Thoracic aorta (tissue), 2 donors: Measurements from ENCODE around the gene MICU1. TPM values are rescaled to one million over a fixed set of nuclear protein-coding genes. Genes with fewer than 3 reads are reported as not detected.
"Not testable (repeated sequence)": the region's sequence is repeated elsewhere in the genome, so short reads cannot be mapped to it uniquely, and the experiment has no call there.

Experiments
- ATAC-seq: fragments of 150-250 bp; one replicate; pipeline ENCODE4 v1.8.0; 2017; ENCODE audit warnings: low read depth; ENCODE audit not compliant: insufficient number of reproducible peaks, low FRiP score
- DNase-seq: peaks from one replicate; pipeline ENCODE4 v3.0.0-alpha.2; 2020; ENCODE audit warnings: low spot score
- H3K27ac ChIP-seq, 2 donors: fragments of 200-600 bp; sonication (generic); 1 replicate in 1 of 2; 2 replicates in 1 of 2; pipeline ENCODE4 v1.5.1; 2016; ENCODE audit warnings: mild to moderate bottlenecking in 2 of 2, moderate library complexity in 2 of 2
- H3K27me3 ChIP-seq: fragments of 200-600 bp; sonication (generic); replicated peaks from 2 replicates; pipeline ENCODE4 v1.6.0; 2016; ENCODE audit warnings: mild to moderate bottlenecking; ENCODE audit not compliant: insufficient read depth
- H3K36me3 ChIP-seq: fragments of 200-600 bp; sonication (generic); one replicate; pipeline ENCODE4 v1.5.1; 2016
- H3K4me1 ChIP-seq, 2 donors: fragments of 200-600 bp; sonication (generic); 1 replicate in 1 of 2; 2 replicates in 1 of 2; pipeline versions ENCODE4 v1.5.1 to v1.6.0; 2016; ENCODE audit warnings: low read depth in 2 of 2, mild to moderate bottlenecking in 1 of 2; ENCODE audit not compliant: control insufficient read depth in 1 of 2
- H3K4me3 ChIP-seq: fragments of 200-600 bp; sonication (generic); 2 replicates; pipeline ENCODE4 v1.5.1; 2016; ENCODE audit warnings: mild to moderate bottlenecking
- H3K9me3 ChIP-seq: fragments of 200-600 bp; sonication (generic); 2 replicates; pipeline ENCODE4 v1.5.1; 2016
- total RNA-seq, 2 donors: library from RNA; depleted of rRNA; stranded (reverse); fragments of >200 nt; gene quantifications; one replicate each; pipeline versions ENCODE4 v1.1.0 to v1.2.3, GENCODE V29; 2016
- TF ChIP-seq, protein P1 (sequence below): fragments of 200-600 bp; sonication (generic); IDR thresholded peaks from one replicate; pipeline ENCODE4 v1.5.1; 2019; ENCODE audit warnings: antibody characterized with exemption

The MICU1 gene
- total RNA-seq, 2 donors from 2014 or later: 37.4 to 63.5 TPM

DNA sequence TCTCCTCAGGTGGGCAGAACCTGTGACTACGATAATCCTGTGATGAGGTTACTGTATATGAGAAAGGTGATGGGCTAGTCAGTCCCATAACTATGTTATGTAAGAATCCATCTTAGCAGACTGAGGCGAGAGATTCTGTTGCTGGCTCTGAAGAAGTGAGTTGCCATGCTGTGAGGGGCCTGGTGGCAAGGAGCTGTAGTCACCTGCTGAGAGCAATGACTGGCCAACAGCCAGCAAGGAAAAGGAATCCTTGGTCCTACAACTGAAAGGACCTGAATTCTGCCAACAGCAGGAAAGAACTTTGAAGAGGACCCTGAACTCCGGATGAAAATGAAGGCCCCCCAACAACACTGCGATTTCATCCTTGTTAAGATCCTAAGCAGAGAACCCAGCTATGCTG, 240.2 kb downstream of the MICU1 start:
- Histone ChIP-seq H3K27ac (no peak overlapping the region), H3K36me3 (no peaks in the 10 kb centered on the region), H3K27me3 (no peaks in the 10 kb centered on the region), H3K4me3 (no peak overlapping the region), H3K9me3 (no peaks in the 10 kb centered on the region), H3K4me1 (no peaks in the 10 kb centered on the region)
- TF ChIP-seq, protein P1, sequence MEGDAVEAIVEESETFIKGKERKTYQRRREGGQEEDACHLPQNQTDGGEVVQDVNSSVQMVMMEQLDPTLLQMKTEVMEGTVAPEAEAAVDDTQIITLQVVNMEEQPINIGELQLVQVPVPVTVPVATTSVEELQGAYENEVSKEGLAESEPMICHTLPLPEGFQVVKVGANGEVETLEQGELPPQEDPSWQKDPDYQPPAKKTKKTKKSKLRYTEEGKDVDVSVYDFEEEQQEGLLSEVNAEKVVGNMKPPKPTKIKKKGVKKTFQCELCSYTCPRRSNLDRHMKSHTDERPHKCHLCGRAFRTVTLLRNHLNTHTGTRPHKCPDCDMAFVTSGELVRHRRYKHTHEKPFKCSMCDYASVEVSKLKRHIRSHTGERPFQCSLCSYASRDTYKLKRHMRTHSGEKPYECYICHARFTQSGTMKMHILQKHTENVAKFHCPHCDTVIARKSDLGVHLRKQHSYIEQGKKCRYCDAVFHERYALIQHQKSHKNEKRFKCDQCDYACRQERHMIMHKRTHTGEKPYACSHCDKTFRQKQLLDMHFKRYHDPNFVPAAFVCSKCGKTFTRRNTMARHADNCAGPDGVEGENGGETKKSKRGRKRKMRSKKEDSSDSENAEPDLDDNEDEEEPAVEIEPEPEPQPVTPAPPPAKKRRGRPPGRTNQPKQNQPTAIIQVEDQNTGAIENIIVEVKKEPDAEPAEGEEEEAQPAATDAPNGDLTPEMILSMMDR: no peak
- DNase-seq (no peak), ATAC-seq (no peak)

DNA sequence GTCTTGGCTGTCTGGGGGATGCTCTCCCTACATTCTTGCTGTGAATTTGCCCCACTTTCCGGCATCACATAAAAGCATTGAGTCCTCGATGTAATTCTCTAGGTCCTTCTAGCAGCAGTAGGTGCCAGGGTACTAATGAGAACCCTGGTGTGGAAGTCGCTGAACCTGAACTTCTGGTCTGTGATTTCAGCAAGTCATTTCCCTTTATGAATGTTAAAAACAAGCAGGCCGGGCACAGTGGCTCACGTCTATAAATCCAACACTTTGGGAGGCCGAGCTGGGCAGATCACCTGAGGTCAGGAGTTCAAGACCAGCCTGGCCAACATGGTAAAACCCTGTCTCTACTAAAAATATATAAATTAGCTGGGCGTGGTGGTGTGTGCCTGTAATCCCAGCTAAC, 240.9 kb downstream of the MICU1 start:
- not testable (repeated sequence) for H3K27me3 ChIP-seq, H3K4me1 ChIP-seq, H3K9me3 ChIP-seq, DNase-seq, H3K27ac ChIP-seq, H3K36me3 ChIP-seq, ATAC-seq, H3K4me3 ChIP-seq

DNA sequence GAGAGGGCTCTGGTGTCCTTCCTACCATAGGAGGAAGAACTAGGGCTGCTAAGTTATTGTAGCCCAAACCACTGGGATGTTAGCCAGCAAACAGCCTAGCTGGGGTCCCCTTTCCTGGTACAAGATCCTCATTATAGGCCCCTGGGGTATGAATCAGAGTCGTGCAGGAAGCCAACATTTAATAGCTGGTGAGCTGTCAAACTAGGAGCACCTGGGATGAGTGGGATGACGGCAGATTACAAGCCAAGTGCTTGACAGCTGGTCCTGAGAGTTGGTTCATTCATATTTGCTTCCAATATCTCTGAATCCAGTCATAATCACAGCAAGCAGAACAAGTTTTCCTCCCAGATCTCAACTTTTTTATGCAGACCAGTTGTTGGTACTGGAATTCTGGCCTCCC, 246.1 kb downstream of the MICU1 start:
- Histone ChIP-seq H3K4me3 (no peak overlapping the region), H3K9me3 (no peaks in the 10 kb centered on the region), H3K36me3 (no peaks in the 10 kb centered on the region), H3K4me1 (no peaks in the 10 kb centered on the region), H3K27me3 (no peaks in the 10 kb centered on the region), H3K27ac (no peak overlapping the region)
- ATAC-seq (no peak), DNase-seq (no peak)
- TF ChIP-seq, protein P1: no peak

DNA sequence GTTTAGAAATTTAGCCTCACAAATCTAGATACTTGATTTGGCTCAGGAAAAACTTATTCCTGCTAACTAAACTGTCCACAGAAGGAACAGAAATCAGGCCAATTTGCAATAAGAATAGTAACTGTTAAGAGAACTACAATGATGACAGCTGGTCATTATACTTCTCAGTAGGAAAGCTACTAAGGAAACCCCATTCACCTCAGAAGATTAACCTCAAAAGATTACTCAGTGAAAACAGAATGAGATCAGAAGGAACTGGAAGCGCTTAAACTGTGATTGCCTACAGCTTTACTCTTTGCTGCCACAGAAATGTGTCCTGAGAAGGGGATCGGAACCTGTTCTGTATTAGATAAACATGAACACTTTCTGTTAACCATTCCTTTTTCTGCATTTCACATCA, 246.8 kb downstream of the MICU1 start:
- TF ChIP-seq, protein P1: no peak
- H3K36me3 ChIP-seq: no peaks in the 10 kb centered on the region
- H3K4me1 ChIP-seq: no peaks in the 10 kb centered on the region
- no peak overlapping the region for H3K27ac ChIP-seq
- no peaks in the 10 kb centered on the region for H3K27me3 ChIP-seq
- no peak overlapping the region for H3K4me3 ChIP-seq
- no peak for DNase-seq
- ATAC-seq: no peak
- H3K9me3 ChIP-seq: no peaks in the 10 kb centered on the region

DNA sequence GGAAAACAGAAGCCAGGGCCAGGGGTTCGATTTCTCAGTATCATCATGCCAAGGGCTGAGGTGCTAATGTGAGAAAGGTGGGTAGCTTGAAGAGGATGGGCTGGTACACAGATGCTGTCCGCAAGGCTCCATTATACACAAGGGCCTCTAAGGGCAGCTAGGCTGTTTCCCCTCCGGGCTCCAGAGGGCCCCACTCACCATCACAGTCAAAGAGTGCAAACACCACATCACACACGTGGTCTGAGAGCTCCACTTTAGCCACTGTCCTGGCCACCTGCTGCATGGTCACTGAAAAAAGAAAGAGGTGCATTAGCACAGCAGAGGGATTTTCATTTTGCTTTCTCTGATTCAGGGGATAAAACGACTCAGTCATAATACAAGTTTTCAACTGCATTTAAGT, 250.3 kb downstream of the MICU1 start:
- no peaks in the 10 kb centered on the region for H3K4me1 ChIP-seq
- TF ChIP-seq, protein P1: no peak
- H3K9me3 ChIP-seq: no peaks in the 10 kb centered on the region
- no peak for ATAC-seq
- DNase-seq: no peak
- no peak overlapping the region for H3K4me3 ChIP-seq
- H3K36me3 ChIP-seq: peaks cover 5% of the 10 kb centered on the region
- H3K27ac ChIP-seq: no peak overlapping the region
- no peaks in the 10 kb centered on the region for H3K27me3 ChIP-seq

DNA sequence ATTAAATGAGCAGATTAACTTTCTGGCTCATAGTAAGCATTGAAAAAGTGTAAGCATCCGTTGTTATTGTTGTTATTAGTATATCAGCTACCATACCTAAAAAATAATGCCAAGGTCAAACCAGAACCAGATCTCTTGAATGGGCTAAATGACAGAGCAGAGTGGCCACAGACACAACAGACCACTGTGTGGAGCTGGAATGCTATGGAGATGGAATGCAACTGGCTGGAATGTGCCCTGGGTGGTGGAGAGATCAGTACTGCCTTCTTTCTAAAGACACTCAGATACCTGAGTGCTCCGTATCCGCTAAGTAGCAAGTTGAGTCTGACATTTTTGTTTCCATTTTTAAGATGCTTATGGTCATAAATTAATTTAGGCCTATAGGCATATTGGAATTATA, 250.7 kb downstream of the MICU1 start:
- peaks cover 5% of the 10 kb centered on the region for H3K36me3 ChIP-seq
- no peaks in the 10 kb centered on the region for H3K27me3 ChIP-seq
- no peak for ATAC-seq
- no peak overlapping the region for H3K27ac ChIP-seq
- no peaks in the 10 kb centered on the region for H3K4me1 ChIP-seq
- H3K9me3 ChIP-seq: no peaks in the 10 kb centered on the region
- no peak overlapping the region for H3K4me3 ChIP-seq
- TF ChIP-seq, protein P1: no peak
- no peak for DNase-seq
